Measurements from ENCODE around the gene SV2A.

DNA sequence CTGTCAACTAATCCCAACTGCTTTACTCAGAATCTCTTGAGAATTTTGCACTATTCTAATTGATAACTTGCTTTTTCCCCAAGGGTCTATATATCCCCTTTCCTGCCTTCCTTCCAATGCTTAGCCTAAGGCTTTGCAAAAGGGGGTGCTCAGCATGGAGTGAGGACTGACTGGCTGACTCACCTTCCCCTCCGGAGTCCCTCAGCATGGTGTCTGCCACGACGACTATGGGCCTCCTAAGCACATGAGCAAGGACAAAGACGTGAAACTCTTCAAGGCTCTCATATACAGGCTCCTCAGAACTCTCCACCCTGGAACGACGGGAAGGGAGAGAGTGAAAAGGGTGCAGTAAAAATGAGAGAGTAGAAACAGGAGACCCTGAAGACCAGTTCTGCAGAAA lies 32.3 kb upstream of the SV2A start:
- TF ChIP-seq, protein P1, sequence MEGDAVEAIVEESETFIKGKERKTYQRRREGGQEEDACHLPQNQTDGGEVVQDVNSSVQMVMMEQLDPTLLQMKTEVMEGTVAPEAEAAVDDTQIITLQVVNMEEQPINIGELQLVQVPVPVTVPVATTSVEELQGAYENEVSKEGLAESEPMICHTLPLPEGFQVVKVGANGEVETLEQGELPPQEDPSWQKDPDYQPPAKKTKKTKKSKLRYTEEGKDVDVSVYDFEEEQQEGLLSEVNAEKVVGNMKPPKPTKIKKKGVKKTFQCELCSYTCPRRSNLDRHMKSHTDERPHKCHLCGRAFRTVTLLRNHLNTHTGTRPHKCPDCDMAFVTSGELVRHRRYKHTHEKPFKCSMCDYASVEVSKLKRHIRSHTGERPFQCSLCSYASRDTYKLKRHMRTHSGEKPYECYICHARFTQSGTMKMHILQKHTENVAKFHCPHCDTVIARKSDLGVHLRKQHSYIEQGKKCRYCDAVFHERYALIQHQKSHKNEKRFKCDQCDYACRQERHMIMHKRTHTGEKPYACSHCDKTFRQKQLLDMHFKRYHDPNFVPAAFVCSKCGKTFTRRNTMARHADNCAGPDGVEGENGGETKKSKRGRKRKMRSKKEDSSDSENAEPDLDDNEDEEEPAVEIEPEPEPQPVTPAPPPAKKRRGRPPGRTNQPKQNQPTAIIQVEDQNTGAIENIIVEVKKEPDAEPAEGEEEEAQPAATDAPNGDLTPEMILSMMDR (conservative IDR thresholded peaks at IDR 0.05; ENCODE audit: low read length): no peak
- no peak for TF ChIP-seq EZH2phosphoT487 (IDR thresholded peaks at IDR 0.05; ENCODE audit: borderline replicate concordance, low read depth, low read length)

All from OCI-LY7 (cell line).